ENCODE results near the gene MUC3A.

MUC3A gene

GRCh38 chr7:100946111-100946510 lies 3.2 kb upstream of the MUC3A start:
- DNase-seq (ENCODE audit: low read depth), result no peak

- DNase-seq (ENCODE audit: low read depth), result no peak
These were observed 2.5 kb upstream of the MUC3A start for GRCh38 chr7:100946766-100947365.

GRCh38 chr7:100947792-100948191 lies 1.5 kb upstream of the MUC3A start:
- no peak for DNase-seq (ENCODE audit: low read depth)

- no peak for DNase-seq (ENCODE audit: low read depth)
These were observed 654 bp downstream of the MUC3A start for GRCh38 chr7:100949933-100950443.

GRCh38 chr7:100951172-100951571 lies 1.8 kb downstream of the MUC3A start:
- no peak for DNase-seq (ENCODE audit: low read depth)

- DNase-seq (ENCODE audit: low read depth), result no peak
These were observed 2.7 kb downstream of the MUC3A start for GRCh38 chr7:100951888-100952560.

- DNase-seq (ENCODE audit: low read depth), result no peak
These were observed 3.3 kb downstream of the MUC3A start for GRCh38 chr7:100952641-100953040.

GRCh38 chr7:100957832-100958421 lies 8.6 kb downstream of the MUC3A start:
- no peak for DNase-seq (ENCODE audit: low read depth)

- DNase-seq (ENCODE audit: low read depth), result no peak
These were observed 10.6 kb downstream of the MUC3A start for GRCh38 chr7:100959894-100960293.

- no peak for DNase-seq (ENCODE audit: low read depth)
These were observed 13.2 kb downstream of the MUC3A start for GRCh38 chr7:100962537-100962936.

- DNase-seq (ENCODE audit: low read depth), result no peak
These were observed 14.1 kb downstream of the MUC3A start for GRCh38 chr7:100963386-100963785.

- DNase-seq (ENCODE audit: low read depth), result no peak
These were observed 14.5 kb downstream of the MUC3A start for GRCh38 chr7:100963874-100964273.

GRCh38 chr7:100964630-100965029 lies 15.3 kb downstream of the MUC3A start:
- no peak for DNase-seq (ENCODE audit: low read depth)

- no peak for DNase-seq (ENCODE audit: low read depth)
These were observed 15.8 kb downstream of the MUC3A start for GRCh38 chr7:100965045-100965722.

- DNase-seq (ENCODE audit: low read depth), result peak; percentile 30
These were observed 16.6 kb downstream of the MUC3A start for GRCh38 chr7:100965723-100966541.

- DNase-seq (ENCODE audit: low read depth), result no peak
These were observed 17.4 kb downstream of the MUC3A start for GRCh38 chr7:100966542-100967291.

GRCh38 chr7:100967292-100967863 lies 18.0 kb downstream of the MUC3A start:
- no peak for DNase-seq (ENCODE audit: low read depth)

- no peak for DNase-seq (ENCODE audit: low read depth)
These were observed 18.7 kb downstream of the MUC3A start for GRCh38 chr7:100968031-100968430.

GRCh38 chr7:100968650-100969049 lies 19.3 kb downstream of the MUC3A start:
- no peak for DNase-seq (ENCODE audit: low read depth)

GRCh38 chr7:100969066-100969615 lies 19.8 kb downstream of the MUC3A start, which contains the start of gene MUC12:
Gene MUC12 (plus strand): TSS chr7:100969565. CDS start chr7:100969623, 58 bp downstream.
- no peak for DNase-seq (ENCODE audit: low read depth)

Data from CMK (cell line).